GM18867 (cell line): ENCODE data around the gene SNRPA1.

Experiments used
- ATAC-seq: cut with Tn5 transposase; IDR thresholded peaks from one replicate; pipeline ENCODE4 v1.9.1; 2021; ENCODE audit warnings: mild to moderate bottlenecking, moderate library complexity; ENCODE audit not compliant: unreplicated experiment

The SNRPA1 gene

GRCh38 chr15:101294731-101295606 is at the start of gene SNRPA1:
Gene SNRPA1 (minus strand): TSS chr15:101295248. CDS start chr15:101295178, 70 bp downstream.
- peak; percentile 73 for ATAC-seq

GRCh38 chr15:101342056-101342455 is 47.0 kb upstream of the SNRPA1 start:
- no peak for ATAC-seq

GRCh38 chr15:101338502-101339057 is 43.5 kb upstream of the SNRPA1 start:
- no peak for ATAC-seq

- ATAC-seq = no peak
Measured at GRCh38 chr15:101337976-101338375, 42.9 kb upstream of the SNRPA1 start.

- peak; percentile 66 for ATAC-seq
Measured at GRCh38 chr15:101333907-101334789, 39.1 kb upstream of the SNRPA1 start.

GRCh38 chr15:101332061-101332467 is 37.0 kb upstream of the SNRPA1 start:
- ATAC-seq = no peak

- ATAC-seq = no peak
Measured at GRCh38 chr15:101329867-101330380, 34.9 kb upstream of the SNRPA1 start.

GRCh38 chr15:101329309-101329863 is 34.3 kb upstream of the SNRPA1 start:
- ATAC-seq = no peak

- no peak for ATAC-seq
Measured at GRCh38 chr15:101328001-101328400, 33.0 kb upstream of the SNRPA1 start.

GRCh38 chr15:101327147-101327740 is 32.2 kb upstream of the SNRPA1 start:
- ATAC-seq = no peak

- ATAC-seq = no peak
Measured at GRCh38 chr15:101326462-101327146, 31.6 kb upstream of the SNRPA1 start.

- no peak for ATAC-seq
Measured at GRCh38 chr15:101326026-101326315, 30.9 kb upstream of the SNRPA1 start.

GRCh38 chr15:101325263-101326025 is 30.4 kb upstream of the SNRPA1 start:
- no peak for ATAC-seq

- ATAC-seq = no peak
Measured at GRCh38 chr15:101324524-101325177, 29.6 kb upstream of the SNRPA1 start.

GRCh38 chr15:101323793-101324523 is 28.9 kb upstream of the SNRPA1 start:
- no peak for ATAC-seq

- no peak for ATAC-seq
Measured at GRCh38 chr15:101322854-101323477, 27.9 kb upstream of the SNRPA1 start.

GRCh38 chr15:101322016-101322695 is 27.1 kb upstream of the SNRPA1 start:
- no peak for ATAC-seq
